NOMO-1 treated with DMSO at 0.1 percent for 48 hours (cell line): Measurements from ENCODE around the gene RPUSD1.

Experiments
- DNase-seq: peaks from one replicate; lab custom pipeline; 2025; ENCODE audit not compliant: unreplicated experiment; lab: John Stamatoyannopoulos, UW

Gene RPUSD1

GRCh38 chr16:819336-820043 lies 31.3 kb upstream of the RPUSD1 start:
- no peak for DNase-seq

- no peak for DNase-seq
These were observed 30.4 kb upstream of the RPUSD1 start for GRCh38 chr16:818592-818991.

GRCh38 chr16:818132-818531 lies 30.0 kb upstream of the RPUSD1 start:
- DNase-seq = no peak

- no peak for DNase-seq
These were observed 29.1 kb upstream of the RPUSD1 start for GRCh38 chr16:817001-817906.

GRCh38 chr16:815861-816260 lies 27.7 kb upstream of the RPUSD1 start:
- no peak for DNase-seq

- no peak for DNase-seq
These were observed 26.8 kb upstream of the RPUSD1 start for GRCh38 chr16:814974-815373.

GRCh38 chr16:813916-814412 lies 25.8 kb upstream of the RPUSD1 start:
- no peak for DNase-seq

GRCh38 chr16:813204-813915 lies 25.2 kb upstream of the RPUSD1 start:
- DNase-seq = peak; percentile 21

- no peak for DNase-seq
These were observed 19.9 kb upstream of the RPUSD1 start for GRCh38 chr16:808085-808386.

- DNase-seq = peak; percentile 92
These were observed 19.3 kb upstream of the RPUSD1 start for GRCh38 chr16:807347-808084.

- no peak for DNase-seq
These were observed 17.3 kb upstream of the RPUSD1 start for GRCh38 chr16:805474-805873.

GRCh38 chr16:804193-805048 lies 16.2 kb upstream of the RPUSD1 start:
- no peak for DNase-seq

GRCh38 chr16:803754-804080 lies 15.5 kb upstream of the RPUSD1 start:
- DNase-seq = no peak

- DNase-seq = no peak
These were observed 15.0 kb upstream of the RPUSD1 start for GRCh38 chr16:802914-803753.

GRCh38 chr16:802461-802860 lies 14.3 kb upstream of the RPUSD1 start:
- no peak for DNase-seq

- DNase-seq = no peak
These were observed 13.6 kb upstream of the RPUSD1 start for GRCh38 chr16:801584-802363.

- DNase-seq = no peak
These were observed 12.8 kb upstream of the RPUSD1 start for GRCh38 chr16:800834-801511.
